GM18517 (cell line): Measurements from ENCODE around the gene PPP1R26.
"Not testable (repeated sequence)": the region's sequence is repeated elsewhere in the genome, so short reads cannot be mapped to it uniquely, and the experiment has no call there.

Experiments used
- ATAC-seq: cut with Tn5 transposase; IDR thresholded peaks from one replicate; pipeline ENCODE4 v1.9.1; 2021; ENCODE audit warnings: mild to moderate bottlenecking, moderate library complexity; ENCODE audit not compliant: unreplicated experiment

Gene PPP1R26, protein sequence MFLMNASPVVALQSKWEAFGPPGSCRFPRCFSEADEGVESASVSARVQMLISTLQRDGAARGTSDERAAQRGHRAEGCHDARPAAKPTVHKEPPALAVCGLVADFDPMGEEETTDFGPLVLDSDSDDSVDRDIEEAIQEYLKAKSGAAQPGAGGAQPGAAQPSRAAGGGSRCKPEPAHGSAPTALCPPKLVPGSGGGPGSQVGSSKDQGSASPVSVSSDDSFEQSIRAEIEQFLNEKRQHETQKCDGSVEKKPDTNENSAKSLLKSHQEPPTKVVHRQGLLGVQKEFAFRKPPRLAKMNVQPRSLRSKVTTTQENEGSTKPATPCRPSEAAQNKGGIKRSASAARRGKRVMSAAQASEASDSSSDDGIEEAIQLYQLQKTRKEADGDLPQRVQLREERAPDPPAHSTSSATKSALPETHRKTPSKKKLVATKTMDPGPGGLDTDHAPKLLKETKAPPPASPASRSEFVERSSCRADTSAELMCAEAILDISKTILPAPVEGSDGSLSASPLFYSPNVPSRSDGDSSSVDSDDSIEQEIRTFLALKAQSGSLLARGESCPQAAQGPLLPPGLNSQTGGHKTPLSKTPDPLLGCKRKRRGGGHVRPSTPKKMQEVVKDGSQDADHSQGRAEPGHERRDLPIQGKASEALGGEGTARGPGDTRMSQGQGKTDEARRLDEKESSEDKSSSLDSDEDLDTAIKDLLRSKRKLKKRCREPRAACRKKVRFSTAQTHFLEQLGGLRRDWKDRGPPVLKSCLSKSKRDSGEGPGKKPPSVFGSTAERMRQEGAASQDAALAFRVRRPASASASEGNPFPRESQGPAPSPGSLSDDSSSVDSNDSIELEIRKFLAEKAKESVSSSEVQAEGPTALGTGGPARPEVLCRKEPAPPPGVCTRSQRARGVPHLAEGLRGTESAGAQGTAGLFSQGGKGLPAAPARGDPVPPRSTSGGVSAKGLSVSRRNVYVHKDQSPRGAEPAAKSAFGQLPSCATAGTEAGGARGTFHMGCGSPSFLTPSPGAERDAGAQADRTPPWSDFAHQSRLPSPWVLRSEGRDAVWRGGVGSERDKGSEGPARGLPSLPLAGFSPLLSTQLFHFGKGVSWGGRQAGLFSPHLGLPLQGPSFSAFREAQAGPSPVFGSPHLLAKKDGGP (N-terminal part only)

DNA sequence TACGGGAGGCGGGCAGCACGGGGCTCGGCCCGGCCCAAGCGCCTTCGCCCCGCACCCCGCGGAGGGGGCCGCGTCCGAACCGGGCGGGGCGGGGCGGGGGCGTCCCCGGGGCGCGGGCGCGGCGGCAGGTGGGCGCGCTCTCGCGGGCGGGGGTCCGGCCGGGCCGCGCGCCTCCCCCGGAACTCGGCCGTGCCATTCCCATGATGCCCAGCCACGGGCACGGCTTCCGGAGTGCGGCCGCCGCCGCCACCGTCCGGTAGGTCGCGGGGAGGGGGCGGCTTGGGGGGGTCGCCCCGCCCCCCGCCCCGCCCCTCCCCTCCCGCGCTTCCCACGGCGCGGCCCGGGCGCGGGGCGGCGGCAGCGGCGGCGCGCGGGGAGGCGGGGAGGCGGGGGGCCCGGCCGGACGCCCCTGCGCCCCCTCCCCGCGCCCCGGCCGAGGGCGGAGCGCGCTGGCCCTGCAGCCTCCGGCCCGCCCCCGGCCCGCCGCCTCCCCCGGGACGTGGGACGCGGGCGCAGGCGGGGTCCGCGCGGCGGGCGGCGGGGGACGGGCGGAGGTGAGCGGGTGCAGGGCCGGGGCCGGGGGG, at the start of gene PPP1R26:
Gene PPP1R26, plus strand, starts transcription at position 314 of the 584 bp plus-strand sequence. CDS start 4,729 bp downstream, outside the sequence.
- no peak for ATAC-seq

DNA sequence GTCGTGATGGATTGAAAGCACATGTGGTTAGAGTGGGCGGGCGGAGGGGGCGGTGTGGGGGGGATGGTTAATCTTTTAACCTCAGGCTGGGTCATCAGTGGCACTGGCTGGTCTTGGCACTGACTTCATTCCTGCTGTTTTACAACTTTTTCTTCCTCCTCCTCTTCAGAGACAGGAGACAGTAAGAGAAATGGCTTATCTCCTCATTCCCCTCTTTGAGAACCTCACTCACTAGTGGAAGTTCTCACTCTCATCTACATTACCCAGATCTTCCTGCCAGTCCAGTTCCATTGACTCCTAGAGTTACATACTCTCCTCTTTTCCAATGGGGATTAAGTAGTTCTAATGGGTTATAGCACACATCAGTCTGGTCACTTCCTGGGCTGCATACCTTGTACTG, 42.3 kb upstream of the PPP1R26 start:
- ATAC-seq: no peak

- not testable (repeated sequence) for ATAC-seq
Observed at GRCh38 chr9:135437696-135438095, 41.9 kb upstream of the PPP1R26 start.

DNA sequence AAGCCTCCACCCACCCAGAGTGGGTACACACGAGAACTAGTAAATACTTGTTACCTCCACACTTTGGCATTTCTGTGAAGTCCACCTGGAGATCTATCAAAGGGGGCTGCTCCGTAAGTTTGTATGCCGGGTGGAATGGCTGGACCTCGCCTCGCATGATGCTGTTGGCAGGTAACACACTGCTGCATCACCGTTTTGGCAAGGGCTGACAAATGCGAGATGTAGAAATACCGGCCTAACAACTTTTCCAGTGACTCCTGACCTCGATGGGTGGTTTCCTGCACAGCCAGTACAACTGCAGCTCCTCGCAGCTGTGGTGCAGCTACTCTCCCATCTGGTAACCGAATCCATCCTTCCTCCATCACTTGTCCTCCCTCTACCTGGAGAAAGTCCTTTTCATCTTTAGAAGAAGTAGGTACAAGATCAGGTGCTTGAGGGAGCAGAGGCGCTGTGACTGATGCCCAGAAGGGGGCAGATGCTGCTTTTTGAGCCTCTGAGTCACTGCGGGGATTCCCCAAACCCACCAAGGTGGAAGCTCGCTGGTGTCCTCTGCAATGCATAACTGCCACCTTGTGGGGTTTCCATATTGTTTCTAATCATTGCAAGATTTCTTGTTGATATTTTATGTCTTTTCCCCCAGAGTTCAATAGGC, 40.9 kb upstream of the PPP1R26 start:
- ATAC-seq: not testable (repeated sequence)

DNA sequence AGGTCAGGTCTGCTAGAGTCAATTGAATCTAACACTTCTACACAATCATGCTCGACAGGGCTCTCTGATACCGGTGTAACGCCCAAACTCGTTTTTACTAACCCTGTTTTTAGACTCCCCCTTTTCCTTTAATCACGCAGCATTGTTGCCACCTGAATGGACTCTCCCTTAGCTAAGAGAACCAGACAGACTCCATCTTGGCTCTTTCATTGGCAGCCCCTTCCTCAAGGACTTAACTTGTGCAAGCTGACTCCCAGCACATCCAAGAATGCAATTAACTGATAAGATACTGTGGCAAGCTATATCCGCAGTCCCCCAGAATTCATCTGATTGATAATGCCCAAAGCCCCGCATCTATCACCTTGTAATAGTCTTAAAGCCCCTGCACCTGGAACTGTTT, 40.1 kb upstream of the PPP1R26 start:
- not testable (repeated sequence) for ATAC-seq

DNA sequence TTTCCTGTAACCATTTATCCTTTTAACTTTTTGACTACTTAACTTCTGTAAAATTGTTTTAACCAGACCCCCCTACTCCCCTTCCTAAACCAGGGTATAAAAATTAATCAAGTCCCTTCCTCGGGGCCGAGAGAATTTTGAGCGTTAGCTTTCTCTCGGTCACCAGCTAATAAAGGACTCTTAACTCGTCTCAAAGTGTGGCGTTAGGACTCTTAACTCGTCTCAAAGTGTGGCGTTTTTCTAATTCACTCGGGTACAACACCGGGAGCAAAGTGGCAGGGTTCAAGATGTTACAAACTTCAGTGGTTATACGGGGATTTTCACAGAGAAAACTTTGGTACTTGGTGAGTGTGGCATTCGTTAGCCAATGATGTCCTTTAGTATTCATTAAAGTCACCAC, 39.7 kb upstream of the PPP1R26 start:
- ATAC-seq: no peak

- ATAC-seq: no peak
Observed at GRCh38 chr9:135440620-135441019, 39.0 kb upstream of the PPP1R26 start.

- ATAC-seq: not testable (repeated sequence)
Observed at GRCh38 chr9:135441105-135442071, 38.2 kb upstream of the PPP1R26 start.

- ATAC-seq: no peak
Observed at GRCh38 chr9:135442075-135442474, 37.5 kb upstream of the PPP1R26 start.

GRCh38 chr9:135443797-135444425, 35.7 kb upstream of the PPP1R26 start:
- ATAC-seq: no peak

DNA sequence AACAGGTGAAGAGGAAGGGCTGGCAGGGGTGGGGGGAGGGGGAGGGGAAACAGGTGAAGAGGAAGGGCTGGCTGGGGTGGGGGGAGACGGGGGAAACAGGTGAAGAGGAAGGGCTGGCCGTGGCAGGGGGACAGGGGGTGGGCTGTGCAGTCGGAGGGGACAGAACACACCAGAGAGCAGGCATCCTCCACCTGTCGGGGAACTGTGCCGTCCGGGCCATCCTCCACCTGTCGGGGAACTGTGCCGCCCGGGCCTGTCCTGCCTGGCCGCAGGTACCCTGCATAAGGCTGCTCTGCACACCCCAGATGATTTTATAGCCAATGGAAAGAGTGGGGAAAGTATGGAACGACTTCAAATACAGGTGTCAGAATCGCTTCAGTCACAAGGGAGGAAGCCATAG, 32.5 kb upstream of the PPP1R26 start:
- no peak for ATAC-seq

DNA sequence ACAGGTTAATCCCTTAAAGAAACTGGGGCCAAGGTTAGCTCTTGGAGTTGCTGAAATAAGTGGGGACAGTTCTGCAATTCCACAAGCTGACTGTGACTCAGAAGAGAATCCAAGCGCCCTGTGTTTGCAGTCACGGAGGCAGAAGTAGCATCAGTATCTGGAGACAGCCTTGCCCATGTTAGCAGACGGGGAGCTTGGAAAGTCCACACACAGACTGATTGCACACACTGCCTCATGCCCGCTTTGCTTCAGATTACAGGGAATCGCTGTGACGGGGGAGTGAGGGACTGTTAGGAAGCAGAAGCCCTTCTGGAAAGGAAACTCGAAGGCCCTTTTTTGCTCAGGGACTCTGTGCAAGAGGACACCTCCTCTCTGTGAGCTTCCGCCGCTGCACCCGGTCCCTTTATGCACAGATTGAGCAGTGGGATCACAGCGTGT, 30.9 kb upstream of the PPP1R26 start:
- ATAC-seq: no peak

GRCh38 chr9:135449532-135449931, 30.1 kb upstream of the PPP1R26 start:
- ATAC-seq: not testable (repeated sequence)

DNA sequence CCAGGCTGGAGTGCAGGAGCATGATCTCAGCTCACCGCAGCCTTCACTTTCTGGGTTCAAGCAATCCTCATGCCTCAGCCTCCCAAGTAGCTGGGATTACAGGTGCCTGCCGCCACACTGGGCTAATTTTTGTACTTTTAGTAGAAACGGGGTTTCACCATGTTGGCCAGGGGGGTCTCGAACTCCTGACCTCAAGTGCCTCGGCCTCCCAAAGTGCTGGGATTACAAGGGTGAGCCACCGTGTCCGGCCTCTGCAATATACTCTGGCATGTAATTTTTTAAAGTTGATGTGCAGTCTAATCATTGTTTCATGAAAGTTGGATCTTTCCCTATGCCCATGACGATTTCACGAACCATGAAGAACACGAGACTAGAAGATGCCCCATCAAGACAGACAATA, 28.6 kb upstream of the PPP1R26 start:
- no peak for ATAC-seq

GRCh38 chr9:135451909-135452308, 27.7 kb upstream of the PPP1R26 start:
- not testable (repeated sequence) for ATAC-seq

DNA sequence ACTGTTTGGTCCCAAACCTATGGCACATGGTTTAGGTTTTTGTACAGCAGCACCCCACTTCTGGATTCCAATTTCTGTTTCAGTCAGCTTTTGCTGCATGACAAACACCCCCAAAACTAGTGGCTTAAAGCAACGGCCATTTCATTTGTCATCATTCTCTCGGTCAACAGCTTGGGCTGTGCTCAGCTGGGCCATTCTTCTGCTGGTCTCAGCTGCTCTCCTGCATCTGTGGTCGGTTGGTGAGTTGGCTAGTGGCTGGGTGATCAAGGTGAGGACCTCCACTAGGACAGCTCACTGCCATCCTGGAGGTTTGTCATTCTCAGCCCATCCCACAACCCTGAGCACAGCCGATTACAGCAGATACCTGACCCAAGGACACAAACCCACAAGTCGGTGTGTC, 24.8 kb upstream of the PPP1R26 start:
- ATAC-seq: no peak

- ATAC-seq: no peak
Observed at GRCh38 chr9:135455401-135456030, 24.1 kb upstream of the PPP1R26 start.

- ATAC-seq: no peak
Observed at GRCh38 chr9:135456436-135457104, 23.0 kb upstream of the PPP1R26 start.
